GM12875 (cell line): ENCODE measurements around the gene METTL16.

ENCODE experiments used
- H3K4me3 ChIP-seq: one replicate; pipeline ENCODE4 v1.5.1; 2011; ENCODE audit warnings: low read depth, low read length, control low read depth
- CTCF ChIP-seq: IDR thresholded peaks from 2 replicates; pipeline ENCODE4 v1.5.1; 2011; ENCODE audit warnings: low read depth, mild to moderate bottlenecking, control low read depth, inconsistent platforms, low read length, moderate library complexity, borderline replicate concordance; ENCODE audit not compliant: insufficient read depth

The METTL16 gene

GRCh38 chr17:2399572-2400473 lies 111.9 kb downstream of the METTL16 start:
- H3K4me3 ChIP-seq = peak overlapping the region; percentile 70
- no peak for TF ChIP-seq CTCF

GRCh38 chr17:2398655-2399571 lies 112.8 kb downstream of the METTL16 start:
- H3K4me3 ChIP-seq = peak overlapping the region; percentile 70
- no peak for TF ChIP-seq CTCF

- TF ChIP-seq CTCF = no peak
- H3K4me3 ChIP-seq = no peak overlapping the region
These were observed 113.5 kb downstream of the METTL16 start for GRCh38 chr17:2398182-2398581.

GRCh38 chr17:2397247-2398171 lies 114.2 kb downstream of the METTL16 start:
- H3K4me3 ChIP-seq = peak overlapping the region; percentile 42
- TF ChIP-seq CTCF = no peak

- H3K4me3 ChIP-seq = peak overlapping the region; percentile 42
- TF ChIP-seq CTCF = no peak
These were observed 115.0 kb downstream of the METTL16 start for GRCh38 chr17:2396568-2397246.

- peak overlapping the region; percentile 42 for H3K4me3 ChIP-seq
- no peak for TF ChIP-seq CTCF
These were observed 115.5 kb downstream of the METTL16 start for GRCh38 chr17:2396192-2396567.
